ENCODE measurements around the gene CCDC88A.

The CCDC88A gene

DNA sequence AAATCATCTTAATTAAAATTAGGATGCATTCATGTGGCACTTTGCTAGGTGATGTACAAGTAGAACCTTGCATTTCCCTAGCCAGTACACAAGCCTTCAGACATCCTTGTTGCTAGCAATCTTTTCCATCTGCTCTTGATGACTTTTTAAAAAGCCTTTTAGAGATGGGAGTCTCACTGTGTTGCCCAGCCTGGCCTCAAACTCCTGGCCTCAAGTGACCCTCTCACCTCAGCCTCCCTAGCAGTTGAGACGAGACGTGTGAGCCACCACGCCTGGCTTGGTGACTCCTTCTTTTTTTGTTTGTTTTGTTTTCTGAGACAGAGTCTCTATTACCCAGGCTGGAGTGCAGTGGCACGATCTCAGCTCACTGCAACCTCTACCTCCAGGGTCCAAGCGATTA, 1.7 kb upstream of the CCDC88A start:
- no peaks in the 10 kb centered on the region for H3K9me2 ChIP-seq (ENCODE audit: low read depth, low read length)
- H3K9ac ChIP-seq (ENCODE audit: low read length) = peak overlapping the region; percentile 82
- H3K4me2 ChIP-seq (ENCODE audit: low read length) = peak overlapping the region; percentile 87
- H3K9me3 ChIP-seq (ENCODE audit: low read length) = no peaks in the 10 kb centered on the region
- no peaks in the 10 kb centered on the region for H3K36me3 ChIP-seq (ENCODE audit: insufficient read depth, low read length)
- TF ChIP-seq EZH2 (IDR thresholded peaks at IDR 0.05; ENCODE audit: borderline replicate concordance, low read length) (no peak), CTCF (IDR thresholded peaks at IDR 0.05; ENCODE audit: low read length) (no peak)
- no peaks in the 10 kb centered on the region for H3K27me3 ChIP-seq (ENCODE audit: insufficient read depth, low read length)
- peak overlapping the region; percentile 72 for H3K4me3 ChIP-seq (ENCODE audit: low read depth, low read length, poor library complexity, severe bottlenecking)
- H3K27ac ChIP-seq (ENCODE audit: low read depth, low read length, poor library complexity, severe bottlenecking) = peak overlapping the region; percentile 78
- H3K4me1 ChIP-seq (ENCODE audit: insufficient read depth, low read length, severe bottlenecking) = peaks cover 61% of the 10 kb centered on the region
- no peaks in the 10 kb centered on the region for H3F3A ChIP-seq (ENCODE audit: insufficient read depth, low read length)
- no peak overlapping the region for H2AFZ ChIP-seq (ENCODE audit: low read length)
- peaks cover 42% of the 10 kb centered on the region for H3K79me2 ChIP-seq (ENCODE audit: insufficient read depth, low read length)
- no peaks in the 10 kb centered on the region for H4K20me1 ChIP-seq (ENCODE audit: insufficient read depth, low read length)

GRCh38 chr2:55420871-55421270, 1.2 kb upstream of the CCDC88A start:
- H3K36me3 ChIP-seq (ENCODE audit: insufficient read depth, low read length) = no peaks in the 10 kb centered on the region
- TF ChIP-seq EZH2 (IDR thresholded peaks at IDR 0.05; ENCODE audit: borderline replicate concordance, low read length) (no peak), CTCF (IDR thresholded peaks at IDR 0.05; ENCODE audit: low read length) (no peak)
- H2AFZ ChIP-seq (ENCODE audit: low read length) = no peak overlapping the region
- H3K9me3 ChIP-seq (ENCODE audit: low read length) = no peaks in the 10 kb centered on the region
- peaks cover 45% of the 10 kb centered on the region for H3K79me2 ChIP-seq (ENCODE audit: insufficient read depth, low read length)
- H3K4me1 ChIP-seq (ENCODE audit: insufficient read depth, low read length, severe bottlenecking) = peaks cover 60% of the 10 kb centered on the region
- H3F3A ChIP-seq (ENCODE audit: insufficient read depth, low read length) = no peaks in the 10 kb centered on the region
- H3K27me3 ChIP-seq (ENCODE audit: insufficient read depth, low read length) = no peaks in the 10 kb centered on the region
- H3K27ac ChIP-seq (ENCODE audit: low read depth, low read length, poor library complexity, severe bottlenecking) = peak overlapping the region; percentile 78
- H3K9ac ChIP-seq (ENCODE audit: low read length) = peak overlapping the region; percentile 82
- H3K4me2 ChIP-seq (ENCODE audit: low read length) = peak overlapping the region; percentile 87
- no peaks in the 10 kb centered on the region for H3K9me2 ChIP-seq (ENCODE audit: low read depth, low read length)
- no peaks in the 10 kb centered on the region for H4K20me1 ChIP-seq (ENCODE audit: insufficient read depth, low read length)
- H3K4me3 ChIP-seq (ENCODE audit: low read depth, low read length, poor library complexity, severe bottlenecking) = peak overlapping the region; percentile 72

DNA sequence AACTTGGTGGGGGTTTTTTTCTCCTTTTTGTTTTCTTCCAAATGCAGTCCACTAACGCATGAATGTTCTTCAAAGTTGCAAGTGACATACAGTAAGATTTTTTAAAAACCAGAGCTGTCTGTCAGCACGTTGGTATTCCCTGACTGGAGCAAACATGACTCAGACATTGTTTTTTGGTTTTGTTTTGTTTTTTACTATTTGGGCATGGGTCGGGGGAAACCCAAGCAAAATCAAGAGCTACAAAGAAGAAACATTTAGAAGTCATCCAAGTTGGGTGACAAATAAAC, 726 bp upstream of the CCDC88A start:
- Histone ChIP-seq H3K9me3 (ENCODE audit: low read length) (no peaks in the 10 kb centered on the region), H3K27ac (ENCODE audit: low read depth, low read length, poor library complexity, severe bottlenecking) (peak overlapping the region; percentile 78), H3K36me3 (ENCODE audit: insufficient read depth, low read length) (peaks cover 1% of the 10 kb centered on the region; the same call in 1 of the 2 replicates), H3F3A (ENCODE audit: insufficient read depth, low read length) (no peaks in the 10 kb centered on the region), H3K9ac (ENCODE audit: low read length) (peak overlapping the region; percentile 82), H3K4me3 (ENCODE audit: low read depth, low read length, poor library complexity, severe bottlenecking) (peak overlapping the region; percentile 72), H3K9me2 (ENCODE audit: low read depth, low read length) (no peaks in the 10 kb centered on the region), H3K27me3 (ENCODE audit: insufficient read depth, low read length) (no peaks in the 10 kb centered on the region), H4K20me1 (ENCODE audit: insufficient read depth, low read length) (no peaks in the 10 kb centered on the region), H3K79me2 (ENCODE audit: insufficient read depth, low read length) (peaks cover 50% of the 10 kb centered on the region), H3K4me1 (ENCODE audit: insufficient read depth, low read length, severe bottlenecking) (peaks cover 60% of the 10 kb centered on the region), H2AFZ (ENCODE audit: low read length) (0 out of 2 replicates have a peak overlapping the region, but pooled peaks have one; percentile 5), H3K4me2 (ENCODE audit: low read length) (peak overlapping the region; percentile 87)
- TF ChIP-seq CTCF (IDR thresholded peaks at IDR 0.05; ENCODE audit: low read length) (no peak), EZH2 (IDR thresholded peaks at IDR 0.05; ENCODE audit: borderline replicate concordance, low read length) (no peak)
